Neural cell (in vitro differentiated cells): ENCODE data around the gene SLC25A13. TPM values are rescaled to one million over a fixed set of nuclear protein-coding genes. Genes with fewer than 3 reads are reported as not detected.

Experiments
- H2AFZ ChIP-seq: fragments of 200-600, 300-800 bp; sonication (generic), shearing (Covaris generic); 2 replicates; pipeline ENCODE4 v1.6.0; 2014; ENCODE audit warnings: low read depth, mild to moderate bottlenecking, antibody characterized with exemption, low read length, moderate library complexity
- H3F3A ChIP-seq: fragments of 200-600 bp; shearing (Covaris generic); 2 replicates; pipeline ENCODE4 v1.6.1; 2016; ENCODE audit warnings: mild to moderate bottlenecking, moderate library complexity, mixed read lengths, antibody characterized with exemption, low read length; ENCODE audit not compliant: insufficient read depth, poor library complexity, severe bottlenecking
- H3K27ac ChIP-seq: fragments of 200-600, 300-800 bp; sonication (generic), shearing (Covaris generic); 2 replicates; pipeline ENCODE4 v1.5.1; 2014; ENCODE audit warnings: mild to moderate bottlenecking, low read length, moderate library complexity
- H3K27me3 ChIP-seq: fragments of 300-800, 200-600 bp; sonication (generic), shearing (Covaris generic); 2 replicates; pipeline ENCODE4 v1.6.0; 2014; ENCODE audit warnings: mild to moderate bottlenecking, low read depth, low read length, moderate library complexity; ENCODE audit not compliant: insufficient read depth
- H3K36me3 ChIP-seq: fragments of 300-800, 200-600 bp; sonication (generic), shearing (Covaris generic); 2 replicates; pipeline ENCODE4 v1.5.1; 2014; ENCODE audit warnings: mild to moderate bottlenecking, antibody characterized with exemption, low read length, moderate library complexity; ENCODE audit not compliant: insufficient read depth
- H3K4me2 ChIP-seq: fragments of 300-800, 200-600 bp; sonication (generic), shearing (Covaris generic); 2 replicates; pipeline ENCODE4 v1.6.0; 2014; ENCODE audit warnings: mild to moderate bottlenecking, low read length
- H3K4me3 ChIP-seq: fragments of 300-800, 200-600 bp; sonication (generic), shearing (Covaris generic); 2 replicates; pipeline ENCODE4 v1.5.1; 2014; ENCODE audit warnings: mild to moderate bottlenecking, low read length, moderate library complexity
- H3K79me2 ChIP-seq: fragments of 200-600 bp; shearing (Covaris generic); replicated peaks from 2 replicates; pipeline ENCODE4 v1.6.0; 2014; ENCODE audit warnings: mild to moderate bottlenecking, low read length, moderate library complexity; ENCODE audit not compliant: insufficient read depth
- H3K9ac ChIP-seq: fragments of 300-800, 200-600 bp; sonication (generic), shearing (Covaris generic); 2 replicates; pipeline ENCODE4 v1.6.1; 2016; ENCODE audit warnings: mild to moderate bottlenecking, low read length, mixed read lengths
- H3K9me2 ChIP-seq: fragments of 200-600 bp; shearing (Covaris generic); 2 replicates; pipeline ENCODE4 v1.6.1; 2016; ENCODE audit warnings: mild to moderate bottlenecking, low read length, mixed read lengths; ENCODE audit not compliant: insufficient read depth
- H3K9me3 ChIP-seq: fragments of 200-600, 300-800 bp; sonication (generic), shearing (Covaris generic); 2 replicates; pipeline ENCODE4 v1.6.1; 2016; ENCODE audit warnings: mild to moderate bottlenecking, mixed run types, low read length, moderate library complexity, mixed read lengths
- H4K20me1 ChIP-seq: fragments of 200-600 bp; shearing (Covaris generic); 2 replicates; pipeline ENCODE4 v1.6.1; 2016; ENCODE audit warnings: mild to moderate bottlenecking, mixed run types; ENCODE audit not compliant: insufficient read depth
- CTCF ChIP-seq: fragments of 450-650 bp; IDR thresholded peaks from 2 replicates; pipeline ENCODE4 v1.5.1; 2014; ENCODE audit warnings: antibody characterized with exemption, mild to moderate bottlenecking, moderate library complexity; ENCODE audit not compliant: poor library complexity, severe bottlenecking
- EP300 ChIP-seq: fragments of 450-650 bp; conservative IDR thresholded peaks from 2 replicates; pipeline ENCODE4 v1.6.1; 2014; ENCODE audit warnings: antibody characterized with exemption, mild to moderate bottlenecking, moderate library complexity; ENCODE audit not compliant: poor library complexity, severe bottlenecking
- EZH2 ChIP-seq: fragments of 200-600, 300-800 bp; shearing (Covaris generic), sonication (generic); IDR thresholded peaks from 2 replicates; pipeline ENCODE4 v1.6.1; 2014; ENCODE audit warnings: antibody characterized with exemption, low read length, borderline replicate concordance, mild to moderate bottlenecking; ENCODE audit not compliant: insufficient read depth, poor library complexity, severe bottlenecking
- MXI1 ChIP-seq: fragments of 450-650 bp; conservative IDR thresholded peaks from 2 replicates; pipeline ENCODE4 v1.6.1; 2014; ENCODE audit warnings: antibody characterized with exemption, mild to moderate bottlenecking; ENCODE audit not compliant: poor library complexity, severe bottlenecking
- POLR2AphosphoS5 ChIP-seq: IDR thresholded peaks from 2 replicates; pipeline ENCODE4 v1.6.1; 2012
- RAD21 ChIP-seq: fragments of 450-650 bp; conservative IDR thresholded peaks from 2 replicates; pipeline ENCODE4 v1.6.1; 2014; ENCODE audit warnings: antibody characterized with exemption, mild to moderate bottlenecking, moderate library complexity
- SMC3 ChIP-seq: fragments of 450-650 bp; conservative IDR thresholded peaks from 2 replicates; pipeline ENCODE4 v1.6.1; 2014; ENCODE audit warnings: antibody characterized with exemption, mild to moderate bottlenecking, moderate library complexity; ENCODE audit not compliant: poor library complexity
- TAF1 ChIP-seq: IDR thresholded peaks from 2 replicates; pipeline ENCODE4 v1.6.1; 2012; ENCODE audit warnings: low read depth
- polyA plus RNA-seq: library from polyadenylated mRNA; depleted of rRNA; stranded (reverse); fragments of >200 nt; gene quantifications from 2 replicates; pipeline ENCODE4 v1.2.3, GENCODE V29; 2014
- TF ChIP-seq, protein P1 (sequence below): IDR thresholded peaks from 2 replicates; pipeline ENCODE4 v1.6.1; 2012; ENCODE audit warnings: borderline replicate concordance

SLC25A13 gene
- polyA plus RNA-seq, 1 donor from 2014 or later, result 20.2 TPM

DNA sequence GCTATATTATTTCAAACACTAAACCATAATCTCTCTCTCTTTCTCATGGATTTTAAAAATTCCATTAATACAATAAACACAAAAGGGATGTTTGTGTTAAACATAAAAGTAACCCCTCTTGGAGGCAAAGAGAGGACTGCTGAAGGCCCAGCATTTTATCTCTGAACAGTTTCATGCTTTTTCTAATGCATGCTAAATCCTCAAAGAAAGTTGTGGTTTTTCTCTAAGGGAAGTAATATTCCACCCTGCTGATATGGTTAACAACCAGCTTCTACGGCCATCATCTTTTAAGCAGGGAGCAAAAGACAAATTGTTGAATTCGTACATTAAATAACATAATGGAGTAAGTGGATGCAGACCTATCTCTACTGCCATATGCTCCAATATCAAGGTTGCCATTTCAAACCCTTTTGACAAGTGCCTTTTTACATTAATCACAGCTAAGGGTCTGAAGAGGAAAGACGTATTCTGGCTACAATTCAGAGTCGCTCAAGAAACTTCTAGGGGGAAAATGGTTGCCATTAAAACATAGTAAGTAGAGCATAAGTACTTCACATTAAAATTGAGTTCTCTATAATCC, 103.1 kb downstream of the SLC25A13 start:
- H2AFZ ChIP-seq, result no peak overlapping the region
- H3K4me2 ChIP-seq, result no peak overlapping the region
- no peak overlapping the region for H3K27ac ChIP-seq

GRCh38 chr7:96217147-96217546, 104.8 kb downstream of the SLC25A13 start:
- H2AFZ ChIP-seq, result no peak overlapping the region

More for the DNA sequence above, 103.1 kb downstream of the SLC25A13 start:
- H3K9me2 ChIP-seq, result no peaks in the 10 kb centered on the region
- no peaks in the 10 kb centered on the region for H4K20me1 ChIP-seq
- TF ChIP-seq EP300 (no peak), TAF1 (no peak), EZH2 (no peak), MXI1 (peak; percentile 23), SMC3 (no peak)
- H3K9ac ChIP-seq, result no peak overlapping the region
- no peaks in the 10 kb centered on the region for H3F3A ChIP-seq
- no peaks in the 10 kb centered on the region for H3K36me3 ChIP-seq
- H3K9me3 ChIP-seq, result no peaks in the 10 kb centered on the region
- no peaks in the 10 kb centered on the region for H3K27me3 ChIP-seq
- H3K4me3 ChIP-seq, result no peak overlapping the region
- no peaks in the 10 kb centered on the region for H3K79me2 ChIP-seq

More at GRCh38 chr7:96217147-96217546, 104.8 kb downstream of the SLC25A13 start:
- Histone ChIP-seq H4K20me1 (no peaks in the 10 kb centered on the region), H3K27ac (no peak overlapping the region), H3K79me2 (no peaks in the 10 kb centered on the region), H3K4me3 (no peak overlapping the region), H3K36me3 (no peaks in the 10 kb centered on the region), H3F3A (no peaks in the 10 kb centered on the region), H3K27me3 (no peaks in the 10 kb centered on the region), H3K9me2 (no peaks in the 10 kb centered on the region), H3K9ac (no peak overlapping the region), H3K9me3 (no peaks in the 10 kb centered on the region), H3K4me2 (no peak overlapping the region)
- TF ChIP-seq TAF1 (no peak), MXI1 (no peak), CTCF (no peak), POLR2AphosphoS5 (no peak), EP300 (no peak), EZH2 (no peak), SMC3 (no peak), RAD21 (no peak)
- TF ChIP-seq, protein P1, sequence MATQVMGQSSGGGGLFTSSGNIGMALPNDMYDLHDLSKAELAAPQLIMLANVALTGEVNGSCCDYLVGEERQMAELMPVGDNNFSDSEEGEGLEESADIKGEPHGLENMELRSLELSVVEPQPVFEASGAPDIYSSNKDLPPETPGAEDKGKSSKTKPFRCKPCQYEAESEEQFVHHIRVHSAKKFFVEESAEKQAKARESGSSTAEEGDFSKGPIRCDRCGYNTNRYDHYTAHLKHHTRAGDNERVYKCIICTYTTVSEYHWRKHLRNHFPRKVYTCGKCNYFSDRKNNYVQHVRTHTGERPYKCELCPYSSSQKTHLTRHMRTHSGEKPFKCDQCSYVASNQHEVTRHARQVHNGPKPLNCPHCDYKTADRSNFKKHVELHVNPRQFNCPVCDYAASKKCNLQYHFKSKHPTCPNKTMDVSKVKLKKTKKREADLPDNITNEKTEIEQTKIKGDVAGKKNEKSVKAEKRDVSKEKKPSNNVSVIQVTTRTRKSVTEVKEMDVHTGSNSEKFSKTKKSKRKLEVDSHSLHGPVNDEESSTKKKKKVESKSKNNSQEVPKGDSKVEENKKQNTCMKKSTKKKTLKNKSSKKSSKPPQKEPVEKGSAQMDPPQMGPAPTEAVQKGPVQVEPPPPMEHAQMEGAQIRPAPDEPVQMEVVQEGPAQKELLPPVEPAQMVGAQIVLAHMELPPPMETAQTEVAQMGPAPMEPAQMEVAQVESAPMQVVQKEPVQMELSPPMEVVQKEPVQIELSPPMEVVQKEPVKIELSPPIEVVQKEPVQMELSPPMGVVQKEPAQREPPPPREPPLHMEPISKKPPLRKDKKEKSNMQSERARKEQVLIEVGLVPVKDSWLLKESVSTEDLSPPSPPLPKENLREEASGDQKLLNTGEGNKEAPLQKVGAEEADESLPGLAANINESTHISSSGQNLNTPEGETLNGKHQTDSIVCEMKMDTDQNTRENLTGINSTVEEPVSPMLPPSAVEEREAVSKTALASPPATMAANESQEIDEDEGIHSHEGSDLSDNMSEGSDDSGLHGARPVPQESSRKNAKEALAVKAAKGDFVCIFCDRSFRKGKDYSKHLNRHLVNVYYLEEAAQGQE, result no peak
